ENCODE results near the gene SF3B1. TPM values are rescaled to one million over a fixed set of nuclear protein-coding genes. Genes with fewer than 3 reads are reported as not detected.
A peak's percentile ranks its signal among the peaks of the same experiment; 100 is the strongest.

SF3B1 gene
- total and polyA plus RNA-seq, 10 of the 15 experiments (the other 5 are each of a cell fraction or from before 2014, with no cell fraction given), result 163 to 565 (median 239) TPM

DNA sequence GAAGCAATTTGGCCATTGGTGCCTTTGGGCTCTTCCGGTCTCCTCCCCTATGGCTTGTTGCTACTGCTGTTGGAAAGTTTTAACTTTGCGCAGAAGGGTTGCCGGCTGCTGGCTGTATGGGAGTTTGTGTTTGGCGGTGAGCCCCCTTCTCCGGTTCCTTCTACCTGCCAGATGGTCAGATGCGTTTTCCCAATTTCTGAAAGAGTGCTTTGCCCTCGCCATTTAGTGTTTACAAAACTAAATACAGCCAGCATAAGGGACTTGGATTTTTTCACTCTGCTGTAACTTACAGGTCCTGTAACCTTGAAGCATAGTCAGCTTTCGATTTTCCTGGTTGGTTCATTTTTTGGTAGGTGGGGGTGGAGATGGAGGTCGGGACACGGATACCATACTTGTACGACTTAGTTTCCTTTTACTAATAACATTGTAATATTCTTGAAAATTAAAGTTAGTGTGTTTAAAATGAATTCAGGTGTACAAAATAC lies 19.1 kb upstream of the SF3B1 start (continued):
- TF ChIP-seq, protein P1, sequence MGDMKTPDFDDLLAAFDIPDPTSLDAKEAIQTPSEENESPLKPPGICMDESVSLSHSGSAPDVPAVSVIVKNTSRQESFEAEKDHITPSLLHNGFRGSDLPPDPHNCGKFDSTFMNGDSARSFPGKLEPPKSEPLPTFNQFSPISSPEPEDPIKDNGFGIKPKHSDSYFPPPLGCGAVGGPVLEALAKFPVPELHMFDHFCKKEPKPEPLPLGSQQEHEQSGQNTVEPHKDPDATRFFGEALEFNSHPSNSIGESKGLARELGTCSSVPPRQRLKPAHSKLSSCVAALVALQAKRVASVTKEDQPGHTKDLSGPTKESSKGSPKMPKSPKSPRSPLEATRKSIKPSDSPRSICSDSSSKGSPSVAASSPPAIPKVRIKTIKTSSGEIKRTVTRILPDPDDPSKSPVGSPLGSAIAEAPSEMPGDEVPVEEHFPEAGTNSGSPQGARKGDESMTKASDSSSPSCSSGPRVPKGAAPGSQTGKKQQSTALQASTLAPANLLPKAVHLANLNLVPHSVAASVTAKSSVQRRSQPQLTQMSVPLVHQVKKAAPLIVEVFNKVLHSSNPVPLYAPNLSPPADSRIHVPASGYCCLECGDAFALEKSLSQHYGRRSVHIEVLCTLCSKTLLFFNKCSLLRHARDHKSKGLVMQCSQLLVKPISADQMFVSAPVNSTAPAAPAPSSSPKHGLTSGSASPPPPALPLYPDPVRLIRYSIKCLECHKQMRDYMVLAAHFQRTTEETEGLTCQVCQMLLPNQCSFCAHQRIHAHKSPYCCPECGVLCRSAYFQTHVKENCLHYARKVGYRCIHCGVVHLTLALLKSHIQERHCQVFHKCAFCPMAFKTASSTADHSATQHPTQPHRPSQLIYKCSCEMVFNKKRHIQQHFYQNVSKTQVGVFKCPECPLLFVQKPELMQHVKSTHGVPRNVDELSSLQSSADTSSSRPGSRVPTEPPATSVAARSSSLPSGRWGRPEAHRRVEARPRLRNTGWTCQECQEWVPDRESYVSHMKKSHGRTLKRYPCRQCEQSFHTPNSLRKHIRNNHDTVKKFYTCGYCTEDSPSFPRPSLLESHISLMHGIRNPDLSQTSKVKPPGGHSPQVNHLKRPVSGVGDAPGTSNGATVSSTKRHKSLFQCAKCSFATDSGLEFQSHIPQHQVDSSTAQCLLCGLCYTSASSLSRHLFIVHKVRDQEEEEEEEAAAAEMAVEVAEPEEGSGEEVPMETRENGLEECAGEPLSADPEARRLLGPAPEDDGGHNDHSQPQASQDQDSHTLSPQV (IDR thresholded peaks at IDR 0.05), result no peak
- TF ChIP-seq TCF12 (IDR thresholded peaks at IDR 0.05; ENCODE audit: low read depth, low read length) (peak; percentile 49; the same call in 1 of the 2 replicates), HDAC2 (IDR thresholded peaks at IDR 0.05) (no peak), SRF (IDR thresholded peaks at IDR 0.05; ENCODE audit: low read depth in 2 of 2, low read length in 2 of 2) (peak in 1 of 2 experiments; percentile 56; a peak in 1 of 4 replicates), MTA3 (IDR thresholded peaks at IDR 0.05; ENCODE audit: borderline replicate concordance, low read length) (no peak), SIX5 (IDR thresholded peaks at IDR 0.05; ENCODE audit: low read depth, low read length, severe bottlenecking) (no peak), KLF5 (IDR thresholded peaks at IDR 0.05; ENCODE audit: partially characterized antibody) (peak; percentile 13), CBX5 (IDR thresholded peaks at IDR 0.05; ENCODE audit: low read depth) (0 out of 2 replicates have a peak, but pooled peaks have one; percentile 29), GATAD2B (conservative IDR thresholded peaks at IDR 0.05; ENCODE audit: low read depth) (peak; percentile 8; the same call in 1 of the 2 replicates), FOXK2 (IDR thresholded peaks at IDR 0.05) (peak; percentile 81), MXI1 (IDR thresholded peaks at IDR 0.05; ENCODE audit: low read depth, low read length) (0 out of 2 replicates have a peak, but pooled peaks have one; percentile 45), NFXL1 (IDR thresholded peaks at IDR 0.05; ENCODE audit: borderline replicate concordance) (no peak), RFX5 (IDR thresholded peaks at IDR 0.05; ENCODE audit: low read depth, low read length) (peak; percentile 43; the same call in 1 of the 2 replicates), FOS (IDR thresholded peaks at IDR 0.05; ENCODE audit: borderline replicate concordance, extremely low read depth, insufficient read length) (no peak)
- TF ChIP-seq, protein P2, sequence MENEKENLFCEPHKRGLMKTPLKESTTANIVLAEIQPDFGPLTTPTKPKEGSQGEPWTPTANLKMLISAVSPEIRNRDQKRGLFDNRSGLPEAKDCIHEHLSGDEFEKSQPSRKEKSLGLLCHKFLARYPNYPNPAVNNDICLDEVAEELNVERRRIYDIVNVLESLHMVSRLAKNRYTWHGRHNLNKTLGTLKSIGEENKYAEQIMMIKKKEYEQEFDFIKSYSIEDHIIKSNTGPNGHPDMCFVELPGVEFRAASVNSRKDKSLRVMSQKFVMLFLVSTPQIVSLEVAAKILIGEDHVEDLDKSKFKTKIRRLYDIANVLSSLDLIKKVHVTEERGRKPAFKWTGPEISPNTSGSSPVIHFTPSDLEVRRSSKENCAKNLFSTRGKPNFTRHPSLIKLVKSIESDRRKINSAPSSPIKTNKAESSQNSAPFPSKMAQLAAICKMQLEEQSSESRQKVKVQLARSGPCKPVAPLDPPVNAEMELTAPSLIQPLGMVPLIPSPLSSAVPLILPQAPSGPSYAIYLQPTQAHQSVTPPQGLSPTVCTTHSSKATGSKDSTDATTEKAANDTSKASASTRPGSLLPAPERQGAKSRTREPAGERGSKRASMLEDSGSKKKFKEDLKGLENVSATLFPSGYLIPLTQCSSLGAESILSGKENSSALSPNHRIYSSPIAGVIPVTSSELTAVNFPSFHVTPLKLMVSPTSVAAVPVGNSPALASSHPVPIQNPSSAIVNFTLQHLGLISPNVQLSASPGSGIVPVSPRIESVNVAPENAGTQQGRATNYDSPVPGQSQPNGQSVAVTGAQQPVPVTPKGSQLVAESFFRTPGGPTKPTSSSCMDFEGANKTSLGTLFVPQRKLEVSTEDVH (IDR thresholded peaks at IDR 0.05; ENCODE audit: low read depth, partially characterized antibody), result no peak
- TF ChIP-seq, protein P3, sequence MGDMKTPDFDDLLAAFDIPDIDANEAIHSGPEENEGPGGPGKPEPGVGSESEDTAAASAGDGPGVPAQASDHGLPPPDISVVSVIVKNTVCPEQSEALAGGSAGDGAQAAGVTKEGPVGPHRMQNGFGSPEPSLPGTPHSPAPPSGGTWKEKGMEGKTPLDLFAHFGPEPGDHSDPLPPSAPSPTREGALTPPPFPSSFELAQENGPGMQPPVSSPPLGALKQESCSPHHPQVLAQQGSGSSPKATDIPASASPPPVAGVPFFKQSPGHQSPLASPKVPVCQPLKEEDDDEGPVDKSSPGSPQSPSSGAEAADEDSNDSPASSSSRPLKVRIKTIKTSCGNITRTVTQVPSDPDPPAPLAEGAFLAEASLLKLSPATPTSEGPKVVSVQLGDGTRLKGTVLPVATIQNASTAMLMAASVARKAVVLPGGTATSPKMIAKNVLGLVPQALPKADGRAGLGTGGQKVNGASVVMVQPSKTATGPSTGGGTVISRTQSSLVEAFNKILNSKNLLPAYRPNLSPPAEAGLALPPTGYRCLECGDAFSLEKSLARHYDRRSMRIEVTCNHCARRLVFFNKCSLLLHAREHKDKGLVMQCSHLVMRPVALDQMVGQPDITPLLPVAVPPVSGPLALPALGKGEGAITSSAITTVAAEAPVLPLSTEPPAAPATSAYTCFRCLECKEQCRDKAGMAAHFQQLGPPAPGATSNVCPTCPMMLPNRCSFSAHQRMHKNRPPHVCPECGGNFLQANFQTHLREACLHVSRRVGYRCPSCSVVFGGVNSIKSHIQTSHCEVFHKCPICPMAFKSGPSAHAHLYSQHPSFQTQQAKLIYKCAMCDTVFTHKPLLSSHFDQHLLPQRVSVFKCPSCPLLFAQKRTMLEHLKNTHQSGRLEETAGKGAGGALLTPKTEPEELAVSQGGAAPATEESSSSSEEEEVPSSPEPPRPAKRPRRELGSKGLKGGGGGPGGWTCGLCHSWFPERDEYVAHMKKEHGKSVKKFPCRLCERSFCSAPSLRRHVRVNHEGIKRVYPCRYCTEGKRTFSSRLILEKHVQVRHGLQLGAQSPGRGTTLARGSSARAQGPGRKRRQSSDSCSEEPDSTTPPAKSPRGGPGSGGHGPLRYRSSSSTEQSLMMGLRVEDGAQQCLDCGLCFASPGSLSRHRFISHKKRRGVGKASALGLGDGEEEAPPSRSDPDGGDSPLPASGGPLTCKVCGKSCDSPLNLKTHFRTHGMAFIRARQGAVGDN (IDR thresholded peaks at IDR 0.05), result no peak

Measured in GM12878 (cell line).